ENCODE data around the gene GLCE.

GLCE gene

DNA sequence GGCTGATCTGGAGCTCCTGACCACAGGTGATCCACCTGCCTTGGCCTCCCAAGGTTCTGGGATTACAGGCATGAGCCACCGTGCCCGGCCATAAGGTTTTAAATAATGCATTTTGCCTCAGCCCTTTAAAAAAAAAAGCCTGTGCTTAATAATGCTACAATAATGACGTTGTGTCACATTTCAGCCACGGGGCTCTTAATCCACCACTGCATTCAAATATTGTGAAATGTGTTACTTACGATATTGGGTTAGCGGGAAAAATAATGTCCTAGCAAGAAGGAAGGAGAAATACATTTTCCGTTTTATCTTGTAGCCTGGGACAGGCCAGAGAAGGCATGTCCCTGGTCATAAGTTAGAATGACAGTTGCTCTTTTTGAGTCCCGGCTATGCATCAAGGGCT lies 155.9 kb downstream of the GLCE start:
- TF ChIP-seq, protein P1, sequence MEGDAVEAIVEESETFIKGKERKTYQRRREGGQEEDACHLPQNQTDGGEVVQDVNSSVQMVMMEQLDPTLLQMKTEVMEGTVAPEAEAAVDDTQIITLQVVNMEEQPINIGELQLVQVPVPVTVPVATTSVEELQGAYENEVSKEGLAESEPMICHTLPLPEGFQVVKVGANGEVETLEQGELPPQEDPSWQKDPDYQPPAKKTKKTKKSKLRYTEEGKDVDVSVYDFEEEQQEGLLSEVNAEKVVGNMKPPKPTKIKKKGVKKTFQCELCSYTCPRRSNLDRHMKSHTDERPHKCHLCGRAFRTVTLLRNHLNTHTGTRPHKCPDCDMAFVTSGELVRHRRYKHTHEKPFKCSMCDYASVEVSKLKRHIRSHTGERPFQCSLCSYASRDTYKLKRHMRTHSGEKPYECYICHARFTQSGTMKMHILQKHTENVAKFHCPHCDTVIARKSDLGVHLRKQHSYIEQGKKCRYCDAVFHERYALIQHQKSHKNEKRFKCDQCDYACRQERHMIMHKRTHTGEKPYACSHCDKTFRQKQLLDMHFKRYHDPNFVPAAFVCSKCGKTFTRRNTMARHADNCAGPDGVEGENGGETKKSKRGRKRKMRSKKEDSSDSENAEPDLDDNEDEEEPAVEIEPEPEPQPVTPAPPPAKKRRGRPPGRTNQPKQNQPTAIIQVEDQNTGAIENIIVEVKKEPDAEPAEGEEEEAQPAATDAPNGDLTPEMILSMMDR (IDR thresholded peaks at IDR 0.05; ENCODE audit: insufficient read depth, low read length, poor library complexity, severe bottlenecking), result no peak
- TF ChIP-seq EZH2phosphoT487 (conservative IDR thresholded peaks at IDR 0.05; ENCODE audit: low read length), result no peak
- no peak overlapping the region for H2AFZ ChIP-seq (ENCODE audit: low read depth, low read length, severe bottlenecking)

GRCh38 chr15:69317392-69317841 lies 157.0 kb downstream of the GLCE start:
- Histone ChIP-seq H3K36me3 (ENCODE audit: low read length) (no peaks in the 10 kb centered on the region), H3K27ac (ENCODE audit: low read depth, low read length) (no peak overlapping the region), H3K4me2 (ENCODE audit: low read depth, low read length, poor library complexity, severe bottlenecking) (no peak overlapping the region), H3F3A (ENCODE audit: insufficient read depth) (no peaks in the 10 kb centered on the region), H3K9me2 (replicated peaks; ENCODE audit: insufficient read depth, low read length) (no peaks in the 10 kb centered on the region), H3K9me3 (ENCODE audit: insufficient read depth, low read length) (no peaks in the 10 kb centered on the region), H2AFZ (ENCODE audit: low read depth, low read length, severe bottlenecking) (no peak overlapping the region), H3K9ac (ENCODE audit: low read length) (no peak overlapping the region), H3K4me3 (ENCODE audit: insufficient read depth, low read length, poor library complexity, severe bottlenecking) (no peak overlapping the region), H4K20me1 (ENCODE audit: low read depth, low read length) (no peaks in the 10 kb centered on the region), H3K27me3 (ENCODE audit: low read length) (no peaks in the 10 kb centered on the region), H3K79me2 (ENCODE audit: insufficient read depth, low read length) (no peaks in the 10 kb centered on the region)
- TF ChIP-seq EZH2phosphoT487 (conservative IDR thresholded peaks at IDR 0.05; ENCODE audit: low read length), result no peak
- TF ChIP-seq, protein P1 (IDR thresholded peaks at IDR 0.05; ENCODE audit: insufficient read depth, low read length, poor library complexity, severe bottlenecking), result no peak

More for the DNA sequence above, 155.9 kb downstream of the GLCE start:
- Histone ChIP-seq H4K20me1 (ENCODE audit: low read depth, low read length) (no peaks in the 10 kb centered on the region), H3K4me2 (ENCODE audit: low read depth, low read length, poor library complexity, severe bottlenecking) (no peak overlapping the region), H3F3A (ENCODE audit: insufficient read depth) (no peaks in the 10 kb centered on the region), H3K27ac (ENCODE audit: low read depth, low read length) (no peak overlapping the region), H3K9me3 (ENCODE audit: insufficient read depth, low read length) (no peaks in the 10 kb centered on the region), H3K36me3 (ENCODE audit: low read length) (no peaks in the 10 kb centered on the region), H3K9ac (ENCODE audit: low read length) (no peak overlapping the region), H3K9me2 (replicated peaks; ENCODE audit: insufficient read depth, low read length) (no peaks in the 10 kb centered on the region), H3K4me3 (ENCODE audit: insufficient read depth, low read length, poor library complexity, severe bottlenecking) (no peak overlapping the region), H3K27me3 (ENCODE audit: low read length) (no peaks in the 10 kb centered on the region), H3K79me2 (ENCODE audit: insufficient read depth, low read length) (no peaks in the 10 kb centered on the region)

- no peaks in the 10 kb centered on the region for H3K27me3 ChIP-seq (ENCODE audit: low read length)
- no peak overlapping the region for H3K9ac ChIP-seq (ENCODE audit: low read length)
- no peak overlapping the region for H3K27ac ChIP-seq (ENCODE audit: low read depth, low read length)
- no peak overlapping the region for H3K4me3 ChIP-seq (ENCODE audit: insufficient read depth, low read length, poor library complexity, severe bottlenecking)
- H3F3A ChIP-seq (ENCODE audit: insufficient read depth), result no peaks in the 10 kb centered on the region
- H4K20me1 ChIP-seq (ENCODE audit: low read depth, low read length), result no peaks in the 10 kb centered on the region
- H3K36me3 ChIP-seq (ENCODE audit: low read length), result no peaks in the 10 kb centered on the region
- no peaks in the 10 kb centered on the region for H3K9me2 ChIP-seq (replicated peaks; ENCODE audit: insufficient read depth, low read length)
- H3K9me3 ChIP-seq (ENCODE audit: insufficient read depth, low read length), result no peaks in the 10 kb centered on the region
- H3K4me2 ChIP-seq (ENCODE audit: low read depth, low read length, poor library complexity, severe bottlenecking), result no peak overlapping the region
- TF ChIP-seq, protein P1 (IDR thresholded peaks at IDR 0.05; ENCODE audit: insufficient read depth, low read length, poor library complexity, severe bottlenecking), result no peak
- no peak for TF ChIP-seq EZH2phosphoT487 (conservative IDR thresholded peaks at IDR 0.05; ENCODE audit: low read length)
- no peaks in the 10 kb centered on the region for H3K79me2 ChIP-seq (ENCODE audit: insufficient read depth, low read length)
- no peak overlapping the region for H2AFZ ChIP-seq (ENCODE audit: low read depth, low read length, severe bottlenecking)
These were observed 157.6 kb downstream of the GLCE start for GRCh38 chr15:69318033-69318432.

Measured in SU-DHL-6 (cell line).